Heart left ventricle (tissue), 16 donors: ENCODE results near the gene SUGCT. TPM values are rescaled to one million over a fixed set of nuclear protein-coding genes. Genes with fewer than 3 reads are reported as not detected.

Experiments
- ATAC-seq, 4 donors: fragments of 200-7000 bp; cut with Tn5 transposase; one replicate each; pipeline ENCODE4 v1.9.1; 2020 to 2022; ENCODE audit warnings: moderate library complexity in 4 of 4, mild to moderate bottlenecking in 3 of 4, moderate number of reproducible peaks in 1 of 4
- DNase-seq, 5 donors: peaks; one replicate each; pipeline ENCODE4 v3.0.0-alpha.2; 2020
- H3K27ac ChIP-seq, 12 donors: fragments of 200-600 bp; sonication (generic) in 4 of 12; one replicate each; pipeline versions ENCODE4 v1.5.0 to v1.8.0; 2016 to 2022; ENCODE audit warnings: mild to moderate bottlenecking in 2 of 12
- H3K27me3 ChIP-seq, 9 donors: fragments of 200-600 bp; sonication (generic) in 2 of 9; one replicate each; pipeline versions ENCODE4 v1.5.1 to v1.8.0; 2016 to 2022; ENCODE audit warnings: mild to moderate bottlenecking in 3 of 9
- H3K36me3 ChIP-seq, 9 donors: fragments of 200-600 bp; sonication (generic) in 2 of 9; one replicate each; pipeline versions ENCODE4 v1.5.0 to v1.8.0; 2018 to 2022; ENCODE audit warnings: mild to moderate bottlenecking in 2 of 9
- H3K4me1 ChIP-seq, 12 donors: fragments of 200-600 bp; sonication (generic) in 4 of 12; one replicate each; pipeline versions ENCODE4 v1.5.0 to v1.8.0; 2016 to 2022; ENCODE audit warnings: mild to moderate bottlenecking in 3 of 12
- H3K4me3 ChIP-seq, 12 donors: fragments of 200-600 bp; sonication (generic) in 4 of 12; one replicate each; pipeline versions ENCODE4 v1.5.0 to v1.8.0; 2017 to 2022; ENCODE audit warnings: mild to moderate bottlenecking in 9 of 12, moderate library complexity in 4 of 12
- H3K9me3 ChIP-seq, 12 donors: fragments of 200-600 bp; sonication (generic) in 4 of 12; one replicate each; pipeline versions ENCODE4 v1.5.0 to v1.8.0; 2016 to 2022; ENCODE audit warnings: mild to moderate bottlenecking in 1 of 12
- POLR2A ChIP-seq, 2 donors: fragments of 450-650 bp; IDR thresholded peaks; one replicate each; pipeline ENCODE4 v1.6.1; 2017; ENCODE audit warnings: antibody characterized with exemption in 2 of 2, mild to moderate bottlenecking in 2 of 2, moderate library complexity in 2 of 2
- WGBS, 4 donors: extraction: QIAGEN DNeasy Blood & Tissue Kit in 2 of 4; methylation state at CpG; one replicate each; pipeline versions ENCODE4 v1.1.5 to v1.1.7; 2013 to 2018; 5-methylcytosine and 5-hydroxymethylcytosine counted together
- intact Hi-C, 10 donors: fragments of 100-400 bp; cut with DNase I; formaldehyde crosslinking; loops; one replicate each; pipeline versions ENCODE4 v1.11.1 to v1.14.2; 2022
- polyA plus RNA-seq, 2 donors: library from polyadenylated mRNA; stranded (reverse); fragments of 200-250 nt; gene quantifications; one replicate each; pipeline ENCODE4 v1.2.3, GENCODE V29; 2013
- total RNA-seq, 9 donors: library from RNA; depleted of rRNA in 2 of 9; stranded (reverse); fragments of >200 nt in 2 of 9; fragmentation: NEBNext Ultra II Directional in 3 of 9; extraction: Animal tissue kit (Norgen Biotek cat#: 25700) in 3 of 9; gene quantifications; one replicate each; pipeline versions ENCODE4 v1.1.0 to v1.2.4, GENCODE V29; 2016 to 2023
- TF ChIP-seq, protein P1 (sequence below), 12 donors: fragments of 200-600 bp; sonication (generic) in 4 of 12; IDR thresholded peaks; one replicate each; pipeline versions ENCODE4 v1.5.0 to v1.8.0; 2018 to 2022; ENCODE audit warnings: antibody characterized with exemption in 12 of 12, mild to moderate bottlenecking in 5 of 12
- donor health status: ischemic (EF 13 %, LVEDD 7.1; RV severe dilation, severe dysfunction).
- donor health status: healthy with polysubstance abuse.
- donor health status: DM: no; HTN: yes; CAD: no.
- donor health status: DM: no; HTN: no; CAD: no.
- donor health status: ischemic (EF 25% LVEDD 6.9; RV normal size, moderate dysfunction).
- donor health status: ischemic (EF 25% LVEDD 5.7; RV mildly dilated, moderate dysfunction).
- donor health status: healthy.
- donor health status: DM: yes; HTN: yes; CAD: no.
- donor health status: ischemic (EF 35%, LVEDD 5.7; RV mildly dilated, moderate dysfunction).
- donor health status: nonischemic (EF 11% LVEDD 7.7; RV severe dilation, severe dysfunction).
- donor health status: DM: yes; HTN: yes; CAD: no.
- donor health status: PGD.
- donor health status: ischemic (EF 29% LVEDD 5.4; RV normal size, mild dysfunction).
- donor health status: nonischemic (EF 23%, LVEDD 6.1; RV moderate dilation, normal function).

SUGCT gene
- total and polyA plus RNA-seq, 11 donors: 1.4 to 7.6 (median 4.4) TPM

DNA sequence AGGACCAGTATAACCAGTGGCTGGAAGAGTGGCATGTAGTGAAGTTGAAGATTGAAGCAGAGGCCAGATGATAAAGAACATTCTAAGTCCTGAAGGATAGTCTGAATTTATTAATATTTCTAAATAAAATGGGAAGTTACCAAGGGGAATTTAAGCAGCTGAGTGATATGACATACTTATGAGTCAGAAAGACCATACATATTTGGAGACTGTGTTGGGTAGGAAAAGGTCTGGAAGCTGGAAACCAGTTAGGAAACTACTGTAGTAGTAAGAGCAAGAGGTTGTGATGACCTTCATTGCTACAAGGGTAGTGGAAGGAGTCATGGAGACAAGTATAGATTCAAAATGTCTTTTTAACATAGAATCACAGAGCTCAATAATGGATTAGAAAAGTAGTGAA, 752.3 kb downstream of the SUGCT start:
- DNase-seq: no peak
- Histone ChIP-seq H3K9me3 (peaks cover 0 to 21% (median 6%) of the 10 kb centered on the region in 12 donors), H3K27me3 (no peaks in the 10 kb centered on the region), H3K4me1 (no peaks in the 10 kb centered on the region), H3K36me3 (no peaks in the 10 kb centered on the region), H3K27ac (no peak overlapping the region), H3K4me3 (no peak overlapping the region)
- intact Hi-C loops: no loop called here
- TF ChIP-seq POLR2A (IDR thresholded peaks at IDR 0.05): no peak
- TF ChIP-seq, protein P1, sequence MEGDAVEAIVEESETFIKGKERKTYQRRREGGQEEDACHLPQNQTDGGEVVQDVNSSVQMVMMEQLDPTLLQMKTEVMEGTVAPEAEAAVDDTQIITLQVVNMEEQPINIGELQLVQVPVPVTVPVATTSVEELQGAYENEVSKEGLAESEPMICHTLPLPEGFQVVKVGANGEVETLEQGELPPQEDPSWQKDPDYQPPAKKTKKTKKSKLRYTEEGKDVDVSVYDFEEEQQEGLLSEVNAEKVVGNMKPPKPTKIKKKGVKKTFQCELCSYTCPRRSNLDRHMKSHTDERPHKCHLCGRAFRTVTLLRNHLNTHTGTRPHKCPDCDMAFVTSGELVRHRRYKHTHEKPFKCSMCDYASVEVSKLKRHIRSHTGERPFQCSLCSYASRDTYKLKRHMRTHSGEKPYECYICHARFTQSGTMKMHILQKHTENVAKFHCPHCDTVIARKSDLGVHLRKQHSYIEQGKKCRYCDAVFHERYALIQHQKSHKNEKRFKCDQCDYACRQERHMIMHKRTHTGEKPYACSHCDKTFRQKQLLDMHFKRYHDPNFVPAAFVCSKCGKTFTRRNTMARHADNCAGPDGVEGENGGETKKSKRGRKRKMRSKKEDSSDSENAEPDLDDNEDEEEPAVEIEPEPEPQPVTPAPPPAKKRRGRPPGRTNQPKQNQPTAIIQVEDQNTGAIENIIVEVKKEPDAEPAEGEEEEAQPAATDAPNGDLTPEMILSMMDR (IDR thresholded peaks at IDR 0.05): no peak
- no peak for ATAC-seq

DNA sequence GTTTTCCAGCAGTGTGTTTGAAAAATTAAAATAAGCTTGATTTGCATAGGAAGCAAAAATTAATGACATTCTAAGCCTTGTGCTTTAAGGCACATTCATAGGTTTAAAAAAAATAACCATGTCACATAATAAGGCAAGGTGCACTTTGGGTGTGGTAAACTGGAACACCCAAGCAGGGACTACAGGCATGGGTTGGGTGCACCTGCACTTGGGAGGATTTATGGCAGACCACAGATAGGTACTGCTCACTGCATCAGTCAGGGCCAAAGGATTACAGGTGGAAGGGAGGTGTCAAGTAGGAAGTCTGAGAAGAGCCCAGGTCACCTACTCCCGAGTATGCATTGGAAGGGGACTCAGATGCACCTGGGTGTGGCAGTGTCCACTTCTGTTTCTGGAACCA, 753.7 kb downstream of the SUGCT start:
- Histone ChIP-seq H3K4me3 (no peak overlapping the region), H3K27me3 (no peaks in the 10 kb centered on the region), H3K9me3 (peaks cover 0 to 32% (median 6%) of the 10 kb centered on the region in 12 donors), H3K4me1 (no peaks in the 10 kb centered on the region), H3K27ac (no peak overlapping the region), H3K36me3 (no peaks in the 10 kb centered on the region)
- no peak for DNase-seq
- ATAC-seq: no peak
- WGBS, 4 donors: 44 to 62% (median 58%) methylated on average over 1 of the region's 1 CpG
- TF ChIP-seq, protein P1 (IDR thresholded peaks at IDR 0.05): no peak
- no peak for TF ChIP-seq POLR2A (IDR thresholded peaks at IDR 0.05)
- intact Hi-C loops: no loop called here

- 66 to 75% (median 70%) methylated on average over 4 of the region's 4 CpGs for WGBS, 4 donors
- Histone ChIP-seq H3K4me1 (no peaks in the 10 kb centered on the region), H3K27ac (no peak overlapping the region), H3K27me3 (no peaks in the 10 kb centered on the region), H3K36me3 (no peaks in the 10 kb centered on the region), H3K4me3 (no peak overlapping the region), H3K9me3 (peaks cover 0 to 33% (median 6%) of the 10 kb centered on the region in 12 donors)
- intact Hi-C loops: no loop called here
- ATAC-seq (peak in 3 of 4 donors; percentile 10 to 55 (median 53)), DNase-seq (peak in 1 of 5 donors; percentile 32)
- TF ChIP-seq, protein P1 (IDR thresholded peaks at IDR 0.05): no peak
- no peak for TF ChIP-seq POLR2A (IDR thresholded peaks at IDR 0.05)
These were observed 754.3 kb downstream of the SUGCT start for GRCh38 chr7:40889099-40889498.

DNA sequence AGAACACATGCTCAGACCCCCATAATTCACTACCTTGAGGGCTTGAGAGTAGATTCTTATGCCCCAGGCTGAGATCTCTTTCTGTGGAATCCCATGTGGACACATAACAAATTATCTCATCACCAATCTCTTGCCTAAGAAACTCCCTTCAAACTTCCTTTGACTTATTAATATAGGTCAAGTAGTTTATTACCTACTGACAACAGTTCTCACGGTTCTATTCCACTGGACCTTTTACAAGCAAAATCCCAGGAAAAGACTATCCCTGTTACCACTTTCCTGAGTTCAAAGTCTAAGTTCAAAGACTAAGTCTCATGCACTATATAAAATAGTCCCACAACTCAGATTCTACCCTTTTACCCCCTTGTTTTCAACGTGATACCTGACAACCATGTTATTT, 754.7 kb downstream of the SUGCT start:
- ATAC-seq (no peak), DNase-seq (no peak)
- peaks cover 0 to 35% (median 6%) of the 10 kb centered on the region in 12 donors for H3K9me3 ChIP-seq
- 78 to 84% (median 83%) methylated on average over 2 of the region's 2 CpGs for WGBS, 4 donors
- no peaks in the 10 kb centered on the region for H3K27me3 ChIP-seq
- no peak overlapping the region for H3K4me3 ChIP-seq
- TF ChIP-seq, protein P1 (IDR thresholded peaks at IDR 0.05): no peak
- TF ChIP-seq POLR2A (IDR thresholded peaks at IDR 0.05): no peak
- H3K4me1 ChIP-seq: no peaks in the 10 kb centered on the region
- no peak overlapping the region for H3K27ac ChIP-seq
- H3K36me3 ChIP-seq: no peaks in the 10 kb centered on the region
- intact Hi-C loops: no loop called here
